Activated CD8-positive, alpha-beta memory T cell treated with anti-CD3 and anti-CD28 coated beads for 36 hours (primary cell): ENCODE data around the gene TTC19. TPM values are rescaled to one million over a fixed set of nuclear protein-coding genes. Genes with fewer than 3 reads are reported as not detected.
"Not testable (repeated sequence)": the region's sequence is repeated elsewhere in the genome, so short reads cannot be mapped to it uniquely, and the experiment has no call there.

ENCODE experiments used
- CTCF ChIA-PET: fragments of 350-600 bp; sonication (Branson Sonifier 250); formaldehyde crosslinking; loops from one replicate; lab custom pipeline; 2021; ENCODE audit warnings: antibody characterized with exemption; lab: Charles Lee
- POLR2A ChIA-PET: fragments of 350-600 bp; sonication (Branson Sonifier 250); formaldehyde crosslinking; loops from one replicate; lab custom pipeline; 2021; ENCODE audit warnings: antibody characterized with exemption; lab: Charles Lee
- total RNA-seq, 2 experiments: library from RNA; stranded (reverse); gene quantifications; one replicate each; pipeline ENCODE4 v1.2.3, GENCODE V29; 2021

Gene TTC19
- total RNA-seq, 2 experiments from 2014 or later = 36.8 to 38.7 TPM

GRCh38 chr17:16013943-16014407 is 14.4 kb downstream of the TTC19 start:
- ChIA-PET POLR2A (no interaction called here), CTCF (no interaction called here)

DNA sequence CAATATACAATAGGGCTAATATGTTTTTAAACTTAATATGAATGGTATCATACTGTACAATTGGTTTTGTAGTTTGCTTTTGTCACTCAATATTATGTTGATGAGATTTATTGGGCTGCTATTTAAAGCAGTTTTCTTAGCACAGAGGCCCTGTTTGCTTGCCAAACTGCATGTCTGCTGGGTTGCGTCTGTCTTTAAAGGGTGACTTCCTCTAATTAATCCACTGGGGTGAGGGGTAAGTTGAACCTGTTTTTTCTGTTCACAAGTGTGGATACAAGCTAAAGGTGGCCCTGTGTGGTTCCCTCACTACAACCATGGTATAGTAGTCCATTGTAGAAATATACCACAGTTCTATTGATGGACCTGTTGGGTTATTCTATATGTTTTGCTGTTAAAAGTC is 19.7 kb downstream of the TTC19 start:
- POLR2A ChIA-PET = no interaction called here
- CTCF ChIA-PET = no interaction called here

DNA sequence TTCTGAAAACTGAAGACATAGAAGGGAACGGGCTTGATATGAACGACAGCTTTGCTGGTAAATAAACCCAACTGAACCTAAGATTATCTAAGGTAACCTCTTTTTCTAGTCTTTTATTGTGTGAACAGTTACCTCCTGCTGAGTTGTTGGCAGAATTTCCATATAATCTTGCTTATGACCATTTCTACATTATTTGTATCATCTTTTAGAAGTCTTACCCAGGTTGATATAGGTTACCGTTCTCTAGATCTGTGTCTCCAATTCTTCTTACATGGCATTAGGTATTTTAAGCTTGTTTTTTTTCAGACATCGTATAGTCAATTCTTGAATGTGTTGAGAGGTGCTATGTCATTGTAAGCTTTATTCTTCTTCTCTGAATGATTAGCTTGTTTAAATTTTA is 24.3 kb downstream of the TTC19 start:
- POLR2A ChIA-PET = no interaction called here
- CTCF ChIA-PET = no interaction called here

DNA sequence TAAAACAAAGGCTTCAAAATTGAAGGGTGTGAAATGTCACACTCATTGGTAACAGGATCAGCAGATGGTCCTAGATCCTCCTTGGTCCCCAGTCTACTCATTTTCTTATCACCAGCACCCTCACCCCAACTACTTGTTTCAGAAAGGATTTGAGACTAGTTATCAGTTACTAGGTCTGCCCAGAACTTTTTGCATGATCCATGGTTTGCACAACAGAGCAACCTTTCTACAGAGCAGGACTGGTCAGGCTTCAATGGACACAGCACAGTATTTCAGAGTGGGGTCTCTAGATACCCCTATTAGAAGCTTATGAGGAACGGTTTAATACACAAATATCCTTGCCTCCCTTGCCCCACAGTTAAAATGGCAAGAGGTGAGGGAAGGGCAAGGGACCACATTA is 25.6 kb downstream of the TTC19 start:
- POLR2A ChIA-PET = no interaction called here
- CTCF ChIA-PET = no interaction called here

GRCh38 chr17:16026895-16027294 is 27.3 kb downstream of the TTC19 start:
- CTCF ChIA-PET = interaction anchor here (1.0 kb wide), 1 partner anchor 26 kb away, joined by 3 read pairs; no protein-coding TSS in a partner anchor
- POLR2A ChIA-PET = no interaction called here

- ChIA-PET CTCF (interaction anchor here (0.7 to 1.0 kb wide), 2 partner anchors 11 to 200 kb away, joined by 3 read pairs; no protein-coding TSS in a partner anchor), POLR2A (no interaction called here)
Measured at GRCh38 chr17:16027708-16028584, 28.3 kb downstream of the TTC19 start.

DNA sequence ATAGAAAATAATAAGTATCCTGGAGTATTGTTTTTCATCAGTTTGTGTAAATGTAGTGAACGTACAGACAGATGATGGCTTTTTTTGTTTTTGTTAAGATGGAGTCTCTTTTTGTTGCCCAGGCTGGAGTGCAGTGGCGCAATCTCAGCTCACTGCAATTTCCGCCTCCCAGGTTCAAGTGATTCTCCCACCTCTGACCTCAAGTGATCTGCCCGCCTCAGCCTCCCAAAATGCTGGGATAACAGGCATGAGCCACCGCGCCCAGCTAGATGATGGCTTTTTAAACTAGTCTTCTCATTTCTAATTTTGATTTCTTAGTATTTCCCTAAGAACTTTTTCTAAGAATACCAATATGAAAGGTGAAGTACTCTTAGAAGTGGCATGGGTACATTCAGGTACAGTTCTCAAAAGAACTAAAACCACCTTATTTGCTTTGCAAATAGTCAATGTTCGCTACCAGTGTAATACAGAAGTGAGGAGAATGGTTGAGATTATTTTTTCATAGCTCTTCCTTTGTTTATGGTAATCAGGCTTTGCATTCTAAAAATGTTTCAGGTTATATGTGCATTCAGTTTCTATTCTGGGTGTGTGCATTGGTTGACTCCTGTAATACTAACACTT is 34.2 kb downstream of the TTC19 start:
- ChIA-PET POLR2A (no interaction called here), CTCF (no interaction called here)

DNA sequence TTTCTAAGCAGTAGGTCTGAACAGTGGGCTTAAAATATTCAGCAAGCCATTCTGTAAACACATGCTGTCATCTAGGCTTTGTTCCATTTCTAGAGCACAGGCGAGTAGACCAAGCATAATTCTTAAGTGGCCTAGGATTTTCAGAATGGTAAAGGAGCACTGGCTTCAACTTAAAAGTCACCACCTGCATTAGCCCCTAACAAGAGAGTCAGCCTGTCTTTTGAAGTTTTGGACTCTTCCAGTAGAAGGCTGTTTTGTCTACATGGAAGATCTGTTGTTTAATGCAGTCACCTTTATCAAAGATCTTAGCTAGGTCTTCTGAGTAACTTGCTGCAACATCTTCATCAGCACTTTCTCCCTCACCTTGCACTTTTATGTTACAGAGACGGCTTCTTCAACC is 36.6 kb downstream of the TTC19 start:
- CTCF ChIA-PET = no interaction called here
- POLR2A ChIA-PET = interaction anchor here (0.6 kb wide), 1 partner anchor 398 kb away, joined by 8 read pairs; no protein-coding TSS in a partner anchor

DNA sequence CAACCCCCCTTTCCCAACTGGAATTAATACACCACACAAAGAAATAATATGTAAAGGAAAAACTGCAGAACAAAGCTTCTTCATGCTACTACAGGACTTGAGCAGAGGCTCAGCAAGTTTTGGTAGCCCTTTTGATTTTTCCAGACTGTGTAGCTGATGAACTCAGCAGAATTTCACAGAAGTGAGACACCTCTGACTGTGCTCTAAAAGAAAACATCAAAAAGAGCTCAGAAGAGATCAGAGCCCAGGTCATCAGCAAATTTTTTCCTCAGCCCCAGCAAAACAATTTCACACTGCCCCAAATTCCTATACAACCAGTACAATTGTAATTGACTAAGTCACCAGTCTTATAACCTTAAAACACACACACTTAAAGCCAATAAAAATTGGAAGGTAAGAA is 38.0 kb downstream of the TTC19 start:
- ChIA-PET CTCF (no interaction called here), POLR2A (no interaction called here)

- POLR2A ChIA-PET = no interaction called here
- CTCF ChIA-PET = no interaction called here
Measured at GRCh38 chr17:16040710-16041251, 41.2 kb downstream of the TTC19 start.

- ChIA-PET POLR2A (no interaction called here), CTCF (interaction anchor here (0.6 kb wide), 1 partner anchor 602 kb away, joined by 4 read pairs; no protein-coding TSS in a partner anchor)
Measured at GRCh38 chr17:16044487-16044886, 44.9 kb downstream of the TTC19 start.

GRCh38 chr17:16046966-16047365 is 47.3 kb downstream of the TTC19 start:
- POLR2A ChIA-PET = no interaction called here
- CTCF ChIA-PET = no interaction called here

DNA sequence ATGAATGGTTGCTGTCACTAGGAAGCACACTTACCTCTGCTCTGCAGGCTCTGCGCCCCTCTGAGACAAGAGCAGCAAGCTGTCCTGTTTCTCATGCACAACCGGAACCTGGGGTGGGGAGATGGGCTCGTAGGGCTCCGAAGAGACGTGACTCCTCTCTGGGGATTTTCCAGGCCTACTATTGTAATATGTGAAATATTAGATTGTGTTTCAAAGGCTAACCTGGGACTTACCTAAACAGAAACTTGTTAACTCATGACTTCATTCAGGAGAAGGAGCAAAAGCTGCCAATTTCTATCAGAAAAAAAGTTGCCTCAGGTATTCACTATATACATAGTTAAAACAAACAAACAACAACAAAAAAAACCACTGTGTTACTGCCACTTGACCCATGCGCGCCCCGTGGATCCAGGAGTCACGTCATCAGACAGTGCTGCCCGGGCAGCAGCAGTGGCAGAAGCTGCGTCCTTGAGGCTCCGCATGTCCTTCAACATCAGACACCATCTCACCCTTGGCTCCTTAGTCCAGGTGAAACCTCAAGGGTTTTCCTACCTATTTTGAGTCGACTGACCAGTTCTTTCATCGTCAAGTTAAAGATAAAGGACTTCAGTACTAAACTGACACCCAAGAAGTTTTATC is 49.3 kb downstream of the TTC19 start:
- ChIA-PET POLR2A (no interaction called here), CTCF (no interaction called here)

DNA sequence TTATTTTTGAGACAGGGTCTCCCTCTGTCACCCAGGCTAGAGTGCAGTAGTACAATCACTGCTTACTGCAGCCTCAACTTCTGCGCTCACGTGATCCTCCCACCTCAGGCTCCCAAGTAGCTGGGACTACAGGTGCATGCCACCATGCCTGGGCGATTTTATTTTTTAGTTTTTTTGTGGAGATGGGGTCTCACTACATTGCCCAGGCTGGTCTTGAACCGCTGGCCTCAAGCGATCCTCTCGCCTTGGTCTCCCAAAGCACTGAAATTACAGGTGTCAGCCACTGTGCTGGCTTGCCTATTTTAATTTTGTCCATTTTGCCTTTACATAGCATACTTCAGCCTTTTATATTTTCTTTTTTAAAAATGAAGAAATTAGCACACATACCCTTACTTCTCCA is 51.2 kb downstream of the TTC19 start:
- POLR2A ChIA-PET = no interaction called here

GRCh38 chr17:16052486-16052885 is 52.9 kb downstream of the TTC19 start:
- POLR2A ChIA-PET = no interaction called here

More for the DNA sequence above, 51.2 kb downstream of the TTC19 start:
- CTCF ChIA-PET = no interaction called here

GRCh38 chr17:16055139-16055538 is 55.5 kb downstream of the TTC19 start:
- CTCF ChIA-PET = not testable (repeated sequence)

More at GRCh38 chr17:16052486-16052885, 52.9 kb downstream of the TTC19 start:
- CTCF ChIA-PET = no interaction called here

GRCh38 chr17:16061631-16062030 is 62.0 kb downstream of the TTC19 start:
- POLR2A ChIA-PET = no interaction called here
- CTCF ChIA-PET = no interaction called here

More at GRCh38 chr17:16055139-16055538, 55.5 kb downstream of the TTC19 start:
- POLR2A ChIA-PET = not testable (repeated sequence)

- ChIA-PET CTCF (interaction anchor here (0.9 kb wide), 1 partner anchor 49 kb away, joined by 3 read pairs; no protein-coding TSS in a partner anchor), POLR2A (no interaction called here)
Measured at GRCh38 chr17:16066125-16066524, 66.5 kb downstream of the TTC19 start.

DNA sequence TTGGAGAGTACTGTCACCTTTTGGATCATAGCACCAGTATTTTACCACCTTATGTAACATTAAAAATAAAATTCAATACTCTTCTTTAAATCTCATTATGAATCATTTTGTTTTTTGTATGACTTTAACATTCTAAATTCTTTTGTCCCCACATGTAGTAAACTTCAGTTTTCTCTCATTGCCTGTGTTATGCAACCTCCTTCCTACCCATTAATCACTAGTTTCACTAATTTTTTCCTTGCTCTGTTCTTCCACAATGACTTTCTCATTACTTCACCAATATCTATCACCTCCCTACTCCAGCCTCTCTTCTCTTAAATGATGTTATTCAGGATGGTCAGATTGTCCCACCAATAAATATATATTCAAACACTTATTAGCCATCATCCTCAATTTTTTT is 68.7 kb downstream of the TTC19 start:
- CTCF ChIA-PET = no interaction called here

DNA sequence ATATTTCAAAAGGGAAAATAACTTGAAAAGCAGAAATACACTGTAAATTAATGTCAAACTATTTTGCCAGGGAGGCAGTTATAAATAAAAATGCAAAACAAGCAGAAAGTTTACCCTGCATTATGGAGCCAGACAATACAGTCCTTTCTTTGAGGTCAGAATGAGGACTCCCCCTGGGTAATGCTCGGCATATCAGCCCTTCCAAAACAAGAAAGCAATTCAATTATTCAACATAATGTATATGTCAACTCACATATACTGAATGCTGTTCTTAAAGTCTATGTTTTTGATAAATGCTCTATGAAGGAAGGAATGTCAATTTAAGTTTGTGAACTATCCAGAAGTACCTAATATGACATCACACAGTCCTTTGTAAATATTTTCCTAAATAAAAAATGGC is 72.4 kb downstream of the TTC19 start:
- CTCF ChIA-PET = no interaction called here
- POLR2A ChIA-PET = no interaction called here

More for the DNA sequence above, 68.7 kb downstream of the TTC19 start:
- POLR2A ChIA-PET = no interaction called here
